ENCODE results near the gene ALDOB. TPM values are rescaled to one million over a fixed set of nuclear protein-coding genes. Genes with fewer than 3 reads are reported as not detected.

The ALDOB gene
- total RNA-seq, 1 donor from 2014 or later = not detected

- intact Hi-C loops (cut with DNase I) = no loop called here
- no peak for TF ChIP-seq POLR2A (IDR thresholded peaks at IDR 0.05)
Measured at GRCh38 chr9:101427358-101427757, 8.2 kb downstream of the ALDOB start.

GRCh38 chr9:101421653-101422065 lies 13.9 kb downstream of the ALDOB start:
- H3K4me1 ChIP-seq = no peaks in the 10 kb centered on the region
- intact Hi-C loops (cut with DNase I) = no loop called here
- H3K9me3 ChIP-seq = peaks cover 9% of the 10 kb centered on the region
- no peak for TF ChIP-seq POLR2AphosphoS5 (IDR thresholded peaks at IDR 0.05; ENCODE audit: insufficient read depth in 1 of 2, low read depth in 1 of 2)
- TF ChIP-seq CTCF (IDR thresholded peaks at IDR 0.05) = no peak
- TF ChIP-seq POLR2A (IDR thresholded peaks at IDR 0.05) = no peak
- H3K27ac ChIP-seq = no peak overlapping the region
- DNase-seq (ENCODE audit: extremely low spot score in 2 of 2) = no peak
- H3K36me3 ChIP-seq = no peaks in the 10 kb centered on the region
- no peak overlapping the region for H3K4me3 ChIP-seq
- H3K27me3 ChIP-seq = no peaks in the 10 kb centered on the region

More at GRCh38 chr9:101427358-101427757, 8.2 kb downstream of the ALDOB start:
- Histone ChIP-seq H3K4me1 (no peaks in the 10 kb centered on the region), H3K27me3 (no peaks in the 10 kb centered on the region), H3K9me3 (no peaks in the 10 kb centered on the region), H3K27ac (no peak overlapping the region), H3K36me3 (no peaks in the 10 kb centered on the region), H3K4me3 (no peak overlapping the region)
- DNase-seq (ENCODE audit: extremely low spot score in 2 of 2) = no peak

GRCh38 chr9:101419863-101420262 lies 15.7 kb downstream of the ALDOB start:
- H3K4me3 ChIP-seq = no peak overlapping the region
- H3K27me3 ChIP-seq = no peaks in the 10 kb centered on the region
- no peaks in the 10 kb centered on the region for H3K4me1 ChIP-seq
- DNase-seq (ENCODE audit: extremely low spot score in 2 of 2) = no peak
- no peaks in the 10 kb centered on the region for H3K36me3 ChIP-seq
- intact Hi-C loops (cut with DNase I) = no loop called here
- no peak overlapping the region for H3K27ac ChIP-seq
- peaks cover 19% of the 10 kb centered on the region for H3K9me3 ChIP-seq
- TF ChIP-seq POLR2A (IDR thresholded peaks at IDR 0.05) (no peak), CTCF (IDR thresholded peaks at IDR 0.05) (no peak), POLR2AphosphoS5 (IDR thresholded peaks at IDR 0.05; ENCODE audit: insufficient read depth in 1 of 2, low read depth in 1 of 2) (no peak)

GRCh38 chr9:101418518-101419430 lies 16.8 kb downstream of the ALDOB start:
- no peak for DNase-seq (ENCODE audit: extremely low spot score in 2 of 2)
- Histone ChIP-seq H3K27me3 (no peaks in the 10 kb centered on the region), H3K36me3 (no peaks in the 10 kb centered on the region), H3K4me3 (no peak overlapping the region), H3K4me1 (no peaks in the 10 kb centered on the region), H3K27ac (no peak overlapping the region), H3K9me3 (peaks cover 22% of the 10 kb centered on the region)
- TF ChIP-seq POLR2AphosphoS5 (IDR thresholded peaks at IDR 0.05; ENCODE audit: insufficient read depth in 1 of 2, low read depth in 1 of 2) (no peak), CTCF (IDR thresholded peaks at IDR 0.05) (no peak), POLR2A (IDR thresholded peaks at IDR 0.05) (no peak)
- intact Hi-C loops (cut with DNase I) = no loop called here

- H3K27me3 ChIP-seq = no peaks in the 10 kb centered on the region
- H3K36me3 ChIP-seq = no peaks in the 10 kb centered on the region
- H3K4me1 ChIP-seq = no peaks in the 10 kb centered on the region
- intact Hi-C loops (cut with DNase I) = no loop called here
- no peak for DNase-seq (ENCODE audit: extremely low spot score in 2 of 2)
- no peak overlapping the region for H3K27ac ChIP-seq
- H3K9me3 ChIP-seq = peaks cover 29% of the 10 kb centered on the region
- no peak overlapping the region for H3K4me3 ChIP-seq
- no peak for TF ChIP-seq CTCF (IDR thresholded peaks at IDR 0.05)
- TF ChIP-seq POLR2AphosphoS5 (IDR thresholded peaks at IDR 0.05; ENCODE audit: insufficient read depth in 1 of 2, low read depth in 1 of 2) = no peak
- no peak for TF ChIP-seq POLR2A (IDR thresholded peaks at IDR 0.05)
Measured at GRCh38 chr9:101417977-101418376, 17.6 kb downstream of the ALDOB start.
